MM.1S (cell line): ENCODE data around the gene SERPINA3.

Source experiments
- DNase-seq: peaks from one replicate; pipeline ENCODE4 v3.0.0-alpha.2; 2015
- H2AFZ ChIP-seq: fragments of 300-600 bp; sonication (generic); 2 replicates; pipeline ENCODE4 v1.6.0; 2016; ENCODE audit warnings: antibody characterized with exemption, low read length
- H3F3A ChIP-seq: fragments of 300-600 bp; sonication (generic); 2 replicates; pipeline ENCODE4 v1.6.1; 2016; ENCODE audit warnings: mild to moderate bottlenecking, antibody characterized with exemption, low read length, moderate library complexity, mixed read lengths; ENCODE audit not compliant: insufficient read depth
- H3K27ac ChIP-seq: fragments of 300-600 bp; sonication (generic); 2 replicates; pipeline ENCODE4 v1.5.1; 2016; ENCODE audit warnings: mild to moderate bottlenecking, low read length
- H3K27me3 ChIP-seq: fragments of 300-600 bp; sonication (generic); replicated peaks from 2 replicates; pipeline ENCODE4 v1.6.0; 2016; ENCODE audit warnings: low read length; ENCODE audit not compliant: insufficient read depth
- H3K36me3 ChIP-seq: fragments of 300-600 bp; sonication (generic); replicated peaks from 2 replicates; pipeline ENCODE4 v1.6.1; 2016; ENCODE audit warnings: mild to moderate bottlenecking, low read length, mixed read lengths; ENCODE audit not compliant: insufficient read depth
- H3K4me1 ChIP-seq: fragments of 300-600 bp; sonication (generic); 2 replicates; pipeline ENCODE4 v1.6.1; 2016; ENCODE audit warnings: low read length, mixed read lengths
- H3K4me2 ChIP-seq: fragments of 300-600 bp; sonication (generic); 2 replicates; pipeline ENCODE4 v1.6.0; 2016; ENCODE audit warnings: low read depth, low read length
- H3K4me3 ChIP-seq: fragments of 300-600 bp; sonication (generic); 2 replicates; pipeline ENCODE4 v1.5.1; 2016; ENCODE audit warnings: low read length, mixed read lengths
- H3K79me2 ChIP-seq: fragments of 300-600 bp; sonication (generic); 2 replicates; pipeline ENCODE4 v1.6.1; 2016; ENCODE audit warnings: mixed run types, low read length, mixed read lengths
- H3K9ac ChIP-seq: fragments of 300-600 bp; sonication (generic); 2 replicates; pipeline ENCODE4 v1.6.1; 2016; ENCODE audit warnings: low read length, mixed read lengths
- H3K9me2 ChIP-seq: fragments of 300-600 bp; sonication (generic); replicated peaks from 2 replicates; pipeline ENCODE4 v1.6.1; 2016; ENCODE audit warnings: mild to moderate bottlenecking, low read length, mixed read lengths; ENCODE audit not compliant: insufficient read depth
- H3K9me3 ChIP-seq: fragments of 300-600 bp; sonication (generic); replicated peaks from 2 replicates; pipeline ENCODE4 v1.6.1; 2016; ENCODE audit warnings: mild to moderate bottlenecking, low read length, mixed read lengths; ENCODE audit not compliant: insufficient read depth
- H4K20me1 ChIP-seq: fragments of 300-600 bp; sonication (generic); 2 replicates; pipeline ENCODE4 v1.6.1; 2016; ENCODE audit warnings: mild to moderate bottlenecking, low read length, moderate library complexity, mixed read lengths; ENCODE audit not compliant: insufficient read depth
- CTCF ChIP-seq: fragments of 300-600 bp; sonication (generic); IDR thresholded peaks from 2 replicates; pipeline ENCODE4 v1.5.1; 2016; ENCODE audit warnings: antibody characterized with exemption, low read length, mixed read lengths
- EZH2 ChIP-seq: fragments of 300-600 bp; sonication (generic); optimal IDR thresholded peaks from 2 replicates; pipeline ENCODE3; 2017; ENCODE audit warnings: low read depth, mild to moderate bottlenecking, antibody characterized with exemption, low read length, mixed read lengths
- EZH2phosphoT487 ChIP-seq: fragments of 300-600 bp; sonication (generic); IDR thresholded peaks from 2 replicates; pipeline ENCODE4 v1.6.1; 2018; ENCODE audit warnings: antibody characterized with exemption, low read length

The SERPINA3 gene

GRCh38 chr14:94643316-94644101 is 31.3 kb downstream of the SERPINA3 start:
- Histone ChIP-seq H3K79me2 (no peaks in the 10 kb centered on the region), H3K4me1 (no peaks in the 10 kb centered on the region), H3K4me3 (no peak overlapping the region), H3K9me2 (no peaks in the 10 kb centered on the region), H3K27ac (no peak overlapping the region), H2AFZ (no peak overlapping the region), H3K9me3 (no peaks in the 10 kb centered on the region), H4K20me1 (no peaks in the 10 kb centered on the region), H3F3A (no peaks in the 10 kb centered on the region), H3K27me3 (no peaks in the 10 kb centered on the region), H3K36me3 (no peaks in the 10 kb centered on the region), H3K9ac (no peak overlapping the region), H3K4me2 (no peak overlapping the region)
- TF ChIP-seq EZH2phosphoT487, result no peak
- TF ChIP-seq CTCF, result no peak
- no peak for TF ChIP-seq EZH2
- no peak for DNase-seq

- H3K4me2 ChIP-seq, result no peak overlapping the region
- H3K9me3 ChIP-seq, result no peaks in the 10 kb centered on the region
- H2AFZ ChIP-seq, result no peak overlapping the region
- TF ChIP-seq EZH2phosphoT487 (no peak), EZH2 (no peak), CTCF (no peak)
- no peak overlapping the region for H3K9ac ChIP-seq
- no peak for DNase-seq
- H3K27ac ChIP-seq, result no peak overlapping the region
- no peaks in the 10 kb centered on the region for H3K79me2 ChIP-seq
- H3K36me3 ChIP-seq, result no peaks in the 10 kb centered on the region
- H3K9me2 ChIP-seq, result no peaks in the 10 kb centered on the region
- H4K20me1 ChIP-seq, result no peaks in the 10 kb centered on the region
- no peaks in the 10 kb centered on the region for H3F3A ChIP-seq
- H3K4me1 ChIP-seq, result no peaks in the 10 kb centered on the region
- no peak overlapping the region for H3K4me3 ChIP-seq
- no peaks in the 10 kb centered on the region for H3K27me3 ChIP-seq
These were observed 31.9 kb downstream of the SERPINA3 start for GRCh38 chr14:94644102-94644535.

GRCh38 chr14:94646066-94646465 is 33.9 kb downstream of the SERPINA3 start:
- no peaks in the 10 kb centered on the region for H3K36me3 ChIP-seq
- no peak overlapping the region for H3K4me2 ChIP-seq
- H3K9ac ChIP-seq, result no peak overlapping the region
- no peak overlapping the region for H2AFZ ChIP-seq
- H3K27ac ChIP-seq, result no peak overlapping the region
- no peaks in the 10 kb centered on the region for H3K9me3 ChIP-seq
- TF ChIP-seq EZH2phosphoT487, result no peak
- no peak for TF ChIP-seq EZH2
- no peaks in the 10 kb centered on the region for H3K79me2 ChIP-seq
- no peak overlapping the region for H3K4me3 ChIP-seq
- DNase-seq, result no peak
- no peaks in the 10 kb centered on the region for H3K27me3 ChIP-seq
- H3F3A ChIP-seq, result no peaks in the 10 kb centered on the region
- H4K20me1 ChIP-seq, result no peaks in the 10 kb centered on the region
- no peaks in the 10 kb centered on the region for H3K4me1 ChIP-seq
- no peaks in the 10 kb centered on the region for H3K9me2 ChIP-seq

- DNase-seq, result no peak
- Histone ChIP-seq H3K4me3 (no peak overlapping the region), H4K20me1 (no peaks in the 10 kb centered on the region), H3K79me2 (no peaks in the 10 kb centered on the region), H2AFZ (no peak overlapping the region), H3K4me2 (no peak overlapping the region), H3K9ac (no peak overlapping the region), H3K27ac (no peak overlapping the region), H3K4me1 (no peaks in the 10 kb centered on the region), H3F3A (no peaks in the 10 kb centered on the region), H3K9me3 (no peaks in the 10 kb centered on the region), H3K27me3 (no peaks in the 10 kb centered on the region), H3K36me3 (no peaks in the 10 kb centered on the region), H3K9me2 (no peaks in the 10 kb centered on the region)
- TF ChIP-seq CTCF, result no peak
- TF ChIP-seq EZH2, result no peak
- no peak for TF ChIP-seq EZH2phosphoT487
These were observed 34.3 kb downstream of the SERPINA3 start for GRCh38 chr14:94646481-94646880.
